Measurements from ENCODE around the gene PAMR1.

DNA sequence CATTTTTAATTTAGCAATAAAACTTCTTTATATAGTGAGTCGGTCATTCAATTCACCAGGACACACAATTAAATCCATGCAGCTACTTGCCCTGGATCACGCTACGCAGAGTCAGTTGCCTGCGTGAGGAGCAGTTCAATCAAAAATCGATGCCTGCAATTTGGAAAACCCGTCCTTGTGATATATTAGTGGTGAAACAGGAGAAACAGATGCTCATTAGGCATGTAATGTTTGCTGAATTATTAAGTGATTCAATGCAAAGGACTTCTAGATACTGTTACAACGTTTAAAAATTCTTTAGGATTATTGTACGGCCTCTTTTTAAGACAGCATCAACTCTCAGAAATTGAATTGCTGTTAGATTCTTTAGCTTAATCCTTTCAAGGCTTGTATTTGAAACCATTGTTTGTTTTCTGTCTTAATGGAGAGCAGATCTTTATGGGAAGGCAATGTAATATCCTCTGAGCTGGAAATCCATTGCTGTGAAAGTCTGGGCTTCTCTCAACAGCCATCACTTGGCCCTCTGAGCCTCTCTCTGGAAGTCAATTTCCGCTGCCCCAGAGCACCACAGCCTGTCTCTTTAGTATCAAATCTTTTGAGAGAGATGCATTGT lies 20.1 kb upstream of the PAMR1 start:
- TF ChIP-seq CTCF (conservative IDR thresholded peaks at IDR 0.05 in 1 of 2, IDR thresholded peaks at IDR 0.05 in 1 of 2; ENCODE audit: low read depth in 1 of 2, low read length in 2 of 2) (no peak), EZH2 (IDR thresholded peaks at IDR 0.05; ENCODE audit: low read length, missing control alignments) (no peak)

Measured in fibroblast of lung (primary cell).